Coronary artery (tissue), 2 donors: ENCODE data around the gene TRIM29.

Experiments used
- DNase-seq: peaks from one replicate; pipeline ENCODE4 v3.0.0-alpha.2; 2017; ENCODE audit warnings: low spot score
- H3K27ac ChIP-seq, 2 donors: fragments of 200-600 bp; sonication (generic); one replicate each; pipeline ENCODE4 v1.5.1; 2016 to 2019
- H3K4me3 ChIP-seq: fragments of 200-600 bp; sonication (generic); 2 replicates; pipeline ENCODE4 v1.5.1; 2016; ENCODE audit warnings: mild to moderate bottlenecking, moderate library complexity
- CTCF ChIP-seq: fragments of 200-600 bp; sonication (generic); IDR thresholded peaks from one replicate; pipeline ENCODE4 v1.5.1; 2019; ENCODE audit warnings: antibody characterized with exemption

The TRIM29 gene

GRCh38 chr11:120137611-120138521 lies at the start of gene TRIM29:
TSS of gene TRIM29 (minus strand) at chr11:120138113. CDS start at chr11:120138031, 82 bp downstream.
- no peak within 1 kb of the TSS for H3K4me3 ChIP-seq
- no peak within 1 kb of the TSS for H3K27ac ChIP-seq
- peak; percentile 65 for DNase-seq
- TF ChIP-seq CTCF, result no peak

- no peak for TF ChIP-seq CTCF
- peak; percentile 72 for DNase-seq
- peak overlapping the region in 1 of 2 donors; percentile 72 for H3K27ac ChIP-seq
Measured at GRCh38 chr11:120186774-120187591, 49.1 kb upstream of the TRIM29 start.

GRCh38 chr11:120186456-120186773 lies 48.5 kb upstream of the TRIM29 start:
- no peak overlapping the region for H3K4me3 ChIP-seq
- no peak for TF ChIP-seq CTCF
- no peak for DNase-seq
- peak overlapping the region in 1 of 2 donors; percentile 72 for H3K27ac ChIP-seq

More at GRCh38 chr11:120186774-120187591, 49.1 kb upstream of the TRIM29 start:
- H3K4me3 ChIP-seq, result no peak overlapping the region

- Histone ChIP-seq H3K4me3 (no peak overlapping the region), H3K27ac (peak overlapping the region in 1 of 2 donors; percentile 72)
- no peak for TF ChIP-seq CTCF
- peak; percentile 55 for DNase-seq
Measured at GRCh38 chr11:120185706-120186455, 48.0 kb upstream of the TRIM29 start.

- peak; percentile 81 for DNase-seq
- no peak for TF ChIP-seq CTCF
- no peak overlapping the region for H3K4me3 ChIP-seq
- peak overlapping the region in 1 of 2 donors; percentile 67 for H3K27ac ChIP-seq
Measured at GRCh38 chr11:120184946-120185705, 47.2 kb upstream of the TRIM29 start.

- TF ChIP-seq CTCF, result no peak
- peak overlapping the region in 1 of 2 donors; percentile 68 for H3K27ac ChIP-seq
- peak; percentile 73 for DNase-seq
- no peak overlapping the region for H3K4me3 ChIP-seq
Measured at GRCh38 chr11:120184371-120184945, 46.5 kb upstream of the TRIM29 start.
